Measurements from ENCODE around the gene DOCK4.

Gene DOCK4

GRCh38 chr7:111730057-111730456 is 476.1 kb downstream of the DOCK4 start:
- Histone ChIP-seq H3K4me1 (ENCODE audit: control insufficient read depth in 5 of 5, insufficient read depth in 5 of 5, low read length in 5 of 5) (no peaks in the 10 kb centered on the region), H3K36me3 (ENCODE audit: control insufficient read depth in 5 of 5, insufficient read depth in 5 of 5, low read length in 5 of 5) (peaks cover 6 to 65% (median 41%) of the 10 kb centered on the region in 5 donors), H3K9ac (ENCODE audit: low read length in 5 of 5) (no peak overlapping the region), H3K9me3 (ENCODE audit: control insufficient read depth in 5 of 5, low read length in 5 of 5) (no peaks in the 10 kb centered on the region), H3K4me3 (ENCODE audit: low read depth in 1 of 5, low read length in 5 of 5) (no peak overlapping the region), H3K27me3 (ENCODE audit: control insufficient read depth in 5 of 5, insufficient read depth in 4 of 5, low read length in 5 of 5) (no peaks in the 10 kb centered on the region), H3K27ac (ENCODE audit: low read depth, low read length) (no peak overlapping the region)

- Histone ChIP-seq H3K36me3 (ENCODE audit: control insufficient read depth in 5 of 5, insufficient read depth in 5 of 5, low read length in 5 of 5) (peaks cover 6 to 64% (median 41%) of the 10 kb centered on the region in 5 donors), H3K27me3 (ENCODE audit: control insufficient read depth in 5 of 5, insufficient read depth in 4 of 5, low read length in 5 of 5) (no peaks in the 10 kb centered on the region), H3K4me3 (ENCODE audit: low read depth in 1 of 5, low read length in 5 of 5) (no peak overlapping the region), H3K9me3 (ENCODE audit: control insufficient read depth in 5 of 5, low read length in 5 of 5) (no peaks in the 10 kb centered on the region), H3K9ac (ENCODE audit: low read length in 5 of 5) (no peak overlapping the region), H3K27ac (ENCODE audit: low read depth, low read length) (no peak overlapping the region), H3K4me1 (ENCODE audit: control insufficient read depth in 5 of 5, insufficient read depth in 5 of 5, low read length in 5 of 5) (no peaks in the 10 kb centered on the region)
These were observed 476.7 kb downstream of the DOCK4 start for GRCh38 chr7:111729483-111729882.

- Histone ChIP-seq H3K27ac (ENCODE audit: low read depth, low read length) (no peak overlapping the region), H3K4me3 (ENCODE audit: low read depth in 1 of 5, low read length in 5 of 5) (no peak overlapping the region), H3K36me3 (ENCODE audit: control insufficient read depth in 5 of 5, insufficient read depth in 5 of 5, low read length in 5 of 5) (peaks cover 6 to 56% (median 38%) of the 10 kb centered on the region in 5 donors), H3K9ac (ENCODE audit: low read length in 5 of 5) (no peak overlapping the region), H3K27me3 (ENCODE audit: control insufficient read depth in 5 of 5, insufficient read depth in 4 of 5, low read length in 5 of 5) (no peaks in the 10 kb centered on the region), H3K4me1 (ENCODE audit: control insufficient read depth in 5 of 5, insufficient read depth in 5 of 5, low read length in 5 of 5) (no peaks in the 10 kb centered on the region), H3K9me3 (ENCODE audit: control insufficient read depth in 5 of 5, low read length in 5 of 5) (no peaks in the 10 kb centered on the region)
These were observed 477.6 kb downstream of the DOCK4 start for GRCh38 chr7:111728635-111728995.

- Histone ChIP-seq H3K27ac (ENCODE audit: low read depth, low read length) (no peak overlapping the region), H3K4me3 (ENCODE audit: low read depth in 1 of 5, low read length in 5 of 5) (no peak overlapping the region), H3K27me3 (ENCODE audit: control insufficient read depth in 5 of 5, insufficient read depth in 4 of 5, low read length in 5 of 5) (no peaks in the 10 kb centered on the region), H3K4me1 (ENCODE audit: control insufficient read depth in 5 of 5, insufficient read depth in 5 of 5, low read length in 5 of 5) (no peaks in the 10 kb centered on the region), H3K9me3 (ENCODE audit: control insufficient read depth in 5 of 5, low read length in 5 of 5) (no peaks in the 10 kb centered on the region), H3K9ac (ENCODE audit: low read length in 5 of 5) (no peak overlapping the region), H3K36me3 (ENCODE audit: control insufficient read depth in 5 of 5, insufficient read depth in 5 of 5, low read length in 5 of 5) (peaks cover 6 to 51% (median 33%) of the 10 kb centered on the region in 5 donors)
These were observed 478.1 kb downstream of the DOCK4 start for GRCh38 chr7:111727905-111728634.

- H3K27ac ChIP-seq (ENCODE audit: low read depth, low read length) = no peak overlapping the region
- H3K9ac ChIP-seq (ENCODE audit: low read length in 5 of 5) = no peak overlapping the region
- no peaks in the 10 kb centered on the region for H3K4me1 ChIP-seq (ENCODE audit: control insufficient read depth in 5 of 5, insufficient read depth in 5 of 5, low read length in 5 of 5)
- peaks cover 0 to 4% (median 0%) of the 10 kb centered on the region in 5 donors for H3K9me3 ChIP-seq (ENCODE audit: control insufficient read depth in 5 of 5, low read length in 5 of 5)
- no peaks in the 10 kb centered on the region for H3K36me3 ChIP-seq (ENCODE audit: control insufficient read depth in 5 of 5, insufficient read depth in 5 of 5, low read length in 5 of 5)
- no peaks in the 10 kb centered on the region for H3K27me3 ChIP-seq (ENCODE audit: control insufficient read depth in 5 of 5, insufficient read depth in 4 of 5, low read length in 5 of 5)
- no peak overlapping the region for H3K4me3 ChIP-seq (ENCODE audit: low read depth in 1 of 5, low read length in 5 of 5)
These were observed 487.3 kb downstream of the DOCK4 start for GRCh38 chr7:111718886-111719285.

GRCh38 chr7:111711426-111712065 is 494.7 kb downstream of the DOCK4 start:
- Histone ChIP-seq H3K27ac (ENCODE audit: low read depth, low read length) (no peak overlapping the region), H3K4me3 (ENCODE audit: low read depth in 1 of 5, low read length in 5 of 5) (no peak overlapping the region), H3K9me3 (ENCODE audit: control insufficient read depth in 5 of 5, low read length in 5 of 5) (no peaks in the 10 kb centered on the region), H3K9ac (ENCODE audit: low read length in 5 of 5) (no peak overlapping the region), H3K4me1 (ENCODE audit: control insufficient read depth in 5 of 5, insufficient read depth in 5 of 5, low read length in 5 of 5) (no peaks in the 10 kb centered on the region), H3K36me3 (ENCODE audit: control insufficient read depth in 5 of 5, insufficient read depth in 5 of 5, low read length in 5 of 5) (no peaks in the 10 kb centered on the region), H3K27me3 (ENCODE audit: control insufficient read depth in 5 of 5, insufficient read depth in 4 of 5, low read length in 5 of 5) (no peaks in the 10 kb centered on the region)

GRCh38 chr7:111710839-111711380 is 495.3 kb downstream of the DOCK4 start:
- Histone ChIP-seq H3K9me3 (ENCODE audit: control insufficient read depth in 5 of 5, low read length in 5 of 5) (peaks cover 0 to 5% (median 0%) of the 10 kb centered on the region in 5 donors), H3K9ac (ENCODE audit: low read length in 5 of 5) (no peak overlapping the region), H3K4me1 (ENCODE audit: control insufficient read depth in 5 of 5, insufficient read depth in 5 of 5, low read length in 5 of 5) (no peaks in the 10 kb centered on the region), H3K27me3 (ENCODE audit: control insufficient read depth in 5 of 5, insufficient read depth in 4 of 5, low read length in 5 of 5) (no peaks in the 10 kb centered on the region), H3K27ac (ENCODE audit: low read depth, low read length) (no peak overlapping the region), H3K36me3 (ENCODE audit: control insufficient read depth in 5 of 5, insufficient read depth in 5 of 5, low read length in 5 of 5) (no peaks in the 10 kb centered on the region), H3K4me3 (ENCODE audit: low read depth in 1 of 5, low read length in 5 of 5) (no peak overlapping the region)

- no peak overlapping the region for H3K27ac ChIP-seq (ENCODE audit: low read depth, low read length)
- H3K36me3 ChIP-seq (ENCODE audit: control insufficient read depth in 5 of 5, insufficient read depth in 5 of 5, low read length in 5 of 5) = no peaks in the 10 kb centered on the region
- no peaks in the 10 kb centered on the region for H3K4me1 ChIP-seq (ENCODE audit: control insufficient read depth in 5 of 5, insufficient read depth in 5 of 5, low read length in 5 of 5)
- peaks cover 0 to 12% (median 0%) of the 10 kb centered on the region in 5 donors for H3K9me3 ChIP-seq (ENCODE audit: control insufficient read depth in 5 of 5, low read length in 5 of 5)
- H3K9ac ChIP-seq (ENCODE audit: low read length in 5 of 5) = no peak overlapping the region
- H3K27me3 ChIP-seq (ENCODE audit: control insufficient read depth in 5 of 5, insufficient read depth in 4 of 5, low read length in 5 of 5) = no peaks in the 10 kb centered on the region
- H3K4me3 ChIP-seq (ENCODE audit: low read depth in 1 of 5, low read length in 5 of 5) = no peak overlapping the region
These were observed 498.1 kb downstream of the DOCK4 start for GRCh38 chr7:111708072-111708471.

GRCh38 chr7:111705807-111706206 is 500.4 kb downstream of the DOCK4 start:
- no peak overlapping the region for H3K9ac ChIP-seq (ENCODE audit: low read length in 5 of 5)
- H3K36me3 ChIP-seq (ENCODE audit: control insufficient read depth in 5 of 5, insufficient read depth in 5 of 5, low read length in 5 of 5) = no peaks in the 10 kb centered on the region
- no peak overlapping the region for H3K27ac ChIP-seq (ENCODE audit: low read depth, low read length)
- H3K4me3 ChIP-seq (ENCODE audit: low read depth in 1 of 5, low read length in 5 of 5) = no peak overlapping the region
- H3K27me3 ChIP-seq (ENCODE audit: control insufficient read depth in 5 of 5, insufficient read depth in 4 of 5, low read length in 5 of 5) = no peaks in the 10 kb centered on the region
- H3K4me1 ChIP-seq (ENCODE audit: control insufficient read depth in 5 of 5, insufficient read depth in 5 of 5, low read length in 5 of 5) = no peaks in the 10 kb centered on the region
- peaks cover 0 to 12% (median 0%) of the 10 kb centered on the region in 5 donors for H3K9me3 ChIP-seq (ENCODE audit: control insufficient read depth in 5 of 5, low read length in 5 of 5)

- Histone ChIP-seq H3K27me3 (ENCODE audit: control insufficient read depth in 5 of 5, insufficient read depth in 4 of 5, low read length in 5 of 5) (no peaks in the 10 kb centered on the region), H3K4me3 (ENCODE audit: low read depth in 1 of 5, low read length in 5 of 5) (no peak overlapping the region), H3K9ac (ENCODE audit: low read length in 5 of 5) (no peak overlapping the region), H3K27ac (ENCODE audit: low read depth, low read length) (no peak overlapping the region), H3K36me3 (ENCODE audit: control insufficient read depth in 5 of 5, insufficient read depth in 5 of 5, low read length in 5 of 5) (no peaks in the 10 kb centered on the region), H3K9me3 (ENCODE audit: control insufficient read depth in 5 of 5, low read length in 5 of 5) (no peaks in the 10 kb centered on the region), H3K4me1 (ENCODE audit: control insufficient read depth in 5 of 5, insufficient read depth in 5 of 5, low read length in 5 of 5) (no peaks in the 10 kb centered on the region)
These were observed 508.4 kb downstream of the DOCK4 start for GRCh38 chr7:111697771-111698170.
